PC-9 (cell line): Measurements from ENCODE around the gene SPI1.

Experiments used
- EZH2 ChIP-seq: fragments of 200-600 bp; sonication (generic); IDR thresholded peaks from 2 replicates; pipeline ENCODE4 v1.8.0; 2017; ENCODE audit warnings: antibody characterized with exemption, low read depth
- TF ChIP-seq, protein P1 (sequence below): fragments of 200-600 bp; sonication (generic); conservative IDR thresholded peaks from 2 replicates; pipeline ENCODE4 v1.6.1; 2017; ENCODE audit warnings: mixed run types, antibody characterized with exemption, mild to moderate bottlenecking, moderate library complexity

DNA sequence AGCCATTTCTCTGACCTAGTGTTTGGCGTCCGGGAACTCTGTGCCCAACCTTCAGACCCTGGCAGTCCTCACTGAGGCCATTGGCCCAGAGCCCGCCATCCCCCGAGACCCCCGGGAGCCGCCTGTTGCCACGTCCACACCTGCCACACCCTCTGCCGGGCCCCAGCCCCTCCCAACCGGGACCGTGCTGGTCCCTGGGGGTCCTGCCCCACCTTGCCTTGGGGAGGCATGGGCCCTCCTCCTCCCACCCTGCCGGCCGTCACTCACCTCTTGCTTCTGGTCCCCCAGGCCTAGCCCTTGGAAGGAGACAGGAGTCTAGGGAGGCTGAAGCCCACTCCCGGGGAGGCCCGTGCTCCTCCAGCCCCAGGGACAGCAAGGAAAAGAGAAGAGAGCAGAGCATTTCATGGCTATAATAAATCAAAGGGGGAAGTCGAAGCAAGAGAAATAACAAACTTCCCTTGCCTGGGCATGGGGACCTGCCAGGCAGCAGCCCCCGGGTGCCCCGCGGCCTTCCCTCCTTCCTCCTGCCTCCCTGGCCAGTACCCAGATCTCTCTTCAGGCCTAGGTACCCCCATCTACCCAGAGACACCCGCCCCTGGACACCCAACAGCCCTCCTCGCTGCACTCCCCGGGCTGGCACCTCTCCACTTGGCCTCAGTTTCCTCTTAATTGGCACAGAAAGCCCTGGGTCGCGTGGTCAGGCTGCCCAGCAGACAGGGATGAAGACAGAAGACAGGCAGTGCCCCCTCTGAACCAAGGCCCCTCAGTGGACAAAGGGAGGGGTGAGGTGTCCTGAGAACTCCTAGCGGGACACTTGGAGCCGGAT is 17.1 kb upstream of the SPI1 start:
- TF ChIP-seq, protein P1, sequence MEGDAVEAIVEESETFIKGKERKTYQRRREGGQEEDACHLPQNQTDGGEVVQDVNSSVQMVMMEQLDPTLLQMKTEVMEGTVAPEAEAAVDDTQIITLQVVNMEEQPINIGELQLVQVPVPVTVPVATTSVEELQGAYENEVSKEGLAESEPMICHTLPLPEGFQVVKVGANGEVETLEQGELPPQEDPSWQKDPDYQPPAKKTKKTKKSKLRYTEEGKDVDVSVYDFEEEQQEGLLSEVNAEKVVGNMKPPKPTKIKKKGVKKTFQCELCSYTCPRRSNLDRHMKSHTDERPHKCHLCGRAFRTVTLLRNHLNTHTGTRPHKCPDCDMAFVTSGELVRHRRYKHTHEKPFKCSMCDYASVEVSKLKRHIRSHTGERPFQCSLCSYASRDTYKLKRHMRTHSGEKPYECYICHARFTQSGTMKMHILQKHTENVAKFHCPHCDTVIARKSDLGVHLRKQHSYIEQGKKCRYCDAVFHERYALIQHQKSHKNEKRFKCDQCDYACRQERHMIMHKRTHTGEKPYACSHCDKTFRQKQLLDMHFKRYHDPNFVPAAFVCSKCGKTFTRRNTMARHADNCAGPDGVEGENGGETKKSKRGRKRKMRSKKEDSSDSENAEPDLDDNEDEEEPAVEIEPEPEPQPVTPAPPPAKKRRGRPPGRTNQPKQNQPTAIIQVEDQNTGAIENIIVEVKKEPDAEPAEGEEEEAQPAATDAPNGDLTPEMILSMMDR, result no peak
- TF ChIP-seq EZH2, result no peak
